Neural cell (in vitro differentiated cells): Measurements from ENCODE around the gene LKAAEAR1. TPM values are rescaled to one million over a fixed set of nuclear protein-coding genes. Genes with fewer than 3 reads are reported as not detected.

ENCODE experiments used
- H2AFZ ChIP-seq: fragments of 200-600, 300-800 bp; sonication (generic), shearing (Covaris generic); 2 replicates; pipeline ENCODE4 v1.6.0; 2014; ENCODE audit warnings: low read depth, mild to moderate bottlenecking, antibody characterized with exemption, low read length, moderate library complexity
- H3F3A ChIP-seq: fragments of 200-600 bp; shearing (Covaris generic); 2 replicates; pipeline ENCODE4 v1.6.1; 2016; ENCODE audit warnings: mild to moderate bottlenecking, moderate library complexity, mixed read lengths, antibody characterized with exemption, low read length; ENCODE audit not compliant: insufficient read depth, poor library complexity, severe bottlenecking
- H3K27ac ChIP-seq: fragments of 200-600, 300-800 bp; sonication (generic), shearing (Covaris generic); 2 replicates; pipeline ENCODE4 v1.5.1; 2014; ENCODE audit warnings: mild to moderate bottlenecking, low read length, moderate library complexity
- H3K27me3 ChIP-seq: fragments of 300-800, 200-600 bp; sonication (generic), shearing (Covaris generic); 2 replicates; pipeline ENCODE4 v1.6.0; 2014; ENCODE audit warnings: mild to moderate bottlenecking, low read depth, low read length, moderate library complexity; ENCODE audit not compliant: insufficient read depth
- H3K36me3 ChIP-seq: fragments of 300-800, 200-600 bp; sonication (generic), shearing (Covaris generic); 2 replicates; pipeline ENCODE4 v1.5.1; 2014; ENCODE audit warnings: mild to moderate bottlenecking, antibody characterized with exemption, low read length, moderate library complexity; ENCODE audit not compliant: insufficient read depth
- H3K4me2 ChIP-seq: fragments of 300-800, 200-600 bp; sonication (generic), shearing (Covaris generic); 2 replicates; pipeline ENCODE4 v1.6.0; 2014; ENCODE audit warnings: mild to moderate bottlenecking, low read length
- H3K4me3 ChIP-seq: fragments of 300-800, 200-600 bp; sonication (generic), shearing (Covaris generic); 2 replicates; pipeline ENCODE4 v1.5.1; 2014; ENCODE audit warnings: mild to moderate bottlenecking, low read length, moderate library complexity
- H3K79me2 ChIP-seq: fragments of 200-600 bp; shearing (Covaris generic); replicated peaks from 2 replicates; pipeline ENCODE4 v1.6.0; 2014; ENCODE audit warnings: mild to moderate bottlenecking, low read length, moderate library complexity; ENCODE audit not compliant: insufficient read depth
- H3K9ac ChIP-seq: fragments of 300-800, 200-600 bp; sonication (generic), shearing (Covaris generic); 2 replicates; pipeline ENCODE4 v1.6.1; 2016; ENCODE audit warnings: mild to moderate bottlenecking, low read length, mixed read lengths
- H3K9me2 ChIP-seq: fragments of 200-600 bp; shearing (Covaris generic); 2 replicates; pipeline ENCODE4 v1.6.1; 2016; ENCODE audit warnings: mild to moderate bottlenecking, low read length, mixed read lengths; ENCODE audit not compliant: insufficient read depth
- H3K9me3 ChIP-seq: fragments of 200-600, 300-800 bp; sonication (generic), shearing (Covaris generic); 2 replicates; pipeline ENCODE4 v1.6.1; 2016; ENCODE audit warnings: mild to moderate bottlenecking, mixed run types, low read length, moderate library complexity, mixed read lengths
- H4K20me1 ChIP-seq: fragments of 200-600 bp; shearing (Covaris generic); 2 replicates; pipeline ENCODE4 v1.6.1; 2016; ENCODE audit warnings: mild to moderate bottlenecking, mixed run types; ENCODE audit not compliant: insufficient read depth
- EP300 ChIP-seq: fragments of 450-650 bp; conservative IDR thresholded peaks from 2 replicates; pipeline ENCODE4 v1.6.1; 2014; ENCODE audit warnings: antibody characterized with exemption, mild to moderate bottlenecking, moderate library complexity; ENCODE audit not compliant: poor library complexity, severe bottlenecking
- EZH2 ChIP-seq: fragments of 200-600, 300-800 bp; shearing (Covaris generic), sonication (generic); IDR thresholded peaks from 2 replicates; pipeline ENCODE4 v1.6.1; 2014; ENCODE audit warnings: antibody characterized with exemption, low read length, borderline replicate concordance, mild to moderate bottlenecking; ENCODE audit not compliant: insufficient read depth, poor library complexity, severe bottlenecking
- MXI1 ChIP-seq: fragments of 450-650 bp; conservative IDR thresholded peaks from 2 replicates; pipeline ENCODE4 v1.6.1; 2014; ENCODE audit warnings: antibody characterized with exemption, mild to moderate bottlenecking; ENCODE audit not compliant: poor library complexity, severe bottlenecking
- POLR2AphosphoS5 ChIP-seq: IDR thresholded peaks from 2 replicates; pipeline ENCODE4 v1.6.1; 2012
- RAD21 ChIP-seq: fragments of 450-650 bp; conservative IDR thresholded peaks from 2 replicates; pipeline ENCODE4 v1.6.1; 2014; ENCODE audit warnings: antibody characterized with exemption, mild to moderate bottlenecking, moderate library complexity
- REST ChIP-seq: IDR thresholded peaks from 2 replicates; pipeline ENCODE4 v1.6.1; 2012; ENCODE audit warnings: borderline replicate concordance
- SMC3 ChIP-seq: fragments of 450-650 bp; conservative IDR thresholded peaks from 2 replicates; pipeline ENCODE4 v1.6.1; 2014; ENCODE audit warnings: antibody characterized with exemption, mild to moderate bottlenecking, moderate library complexity; ENCODE audit not compliant: poor library complexity
- TAF1 ChIP-seq: IDR thresholded peaks from 2 replicates; pipeline ENCODE4 v1.6.1; 2012; ENCODE audit warnings: low read depth
- polyA plus RNA-seq: library from polyadenylated mRNA; depleted of rRNA; stranded (reverse); fragments of >200 nt; gene quantifications from 2 replicates; pipeline ENCODE4 v1.2.3, GENCODE V29; 2014
- TF ChIP-seq, protein P1 (sequence below): fragments of 450-650 bp; IDR thresholded peaks from 2 replicates; pipeline ENCODE4 v1.5.1; 2014; ENCODE audit warnings: antibody characterized with exemption, mild to moderate bottlenecking, moderate library complexity; ENCODE audit not compliant: poor library complexity, severe bottlenecking

Gene LKAAEAR1
- polyA plus RNA-seq, 1 donor from 2014 or later: 9.3 TPM

- Histone ChIP-seq H2AFZ (no peak overlapping the region), H4K20me1 (no peaks in the 10 kb centered on the region), H3K4me2 (no peak overlapping the region), H3F3A (no peaks in the 10 kb centered on the region), H3K4me3 (no peak overlapping the region), H3K9me3 (no peaks in the 10 kb centered on the region), H3K9me2 (no peaks in the 10 kb centered on the region), H3K36me3 (no peaks in the 10 kb centered on the region), H3K9ac (no peak overlapping the region), H3K27ac (no peak overlapping the region), H3K79me2 (no peaks in the 10 kb centered on the region), H3K27me3 (peaks cover 90% of the 10 kb centered on the region)
- TF ChIP-seq, protein P1, sequence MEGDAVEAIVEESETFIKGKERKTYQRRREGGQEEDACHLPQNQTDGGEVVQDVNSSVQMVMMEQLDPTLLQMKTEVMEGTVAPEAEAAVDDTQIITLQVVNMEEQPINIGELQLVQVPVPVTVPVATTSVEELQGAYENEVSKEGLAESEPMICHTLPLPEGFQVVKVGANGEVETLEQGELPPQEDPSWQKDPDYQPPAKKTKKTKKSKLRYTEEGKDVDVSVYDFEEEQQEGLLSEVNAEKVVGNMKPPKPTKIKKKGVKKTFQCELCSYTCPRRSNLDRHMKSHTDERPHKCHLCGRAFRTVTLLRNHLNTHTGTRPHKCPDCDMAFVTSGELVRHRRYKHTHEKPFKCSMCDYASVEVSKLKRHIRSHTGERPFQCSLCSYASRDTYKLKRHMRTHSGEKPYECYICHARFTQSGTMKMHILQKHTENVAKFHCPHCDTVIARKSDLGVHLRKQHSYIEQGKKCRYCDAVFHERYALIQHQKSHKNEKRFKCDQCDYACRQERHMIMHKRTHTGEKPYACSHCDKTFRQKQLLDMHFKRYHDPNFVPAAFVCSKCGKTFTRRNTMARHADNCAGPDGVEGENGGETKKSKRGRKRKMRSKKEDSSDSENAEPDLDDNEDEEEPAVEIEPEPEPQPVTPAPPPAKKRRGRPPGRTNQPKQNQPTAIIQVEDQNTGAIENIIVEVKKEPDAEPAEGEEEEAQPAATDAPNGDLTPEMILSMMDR: no peak
- TF ChIP-seq EP300: no peak
- no peak for TF ChIP-seq RAD21
- TF ChIP-seq REST: no peak
- no peak for TF ChIP-seq TAF1
- no peak for TF ChIP-seq SMC3
- no peak for TF ChIP-seq POLR2AphosphoS5
- no peak for TF ChIP-seq EZH2
- no peak for TF ChIP-seq MXI1
These were observed 38.7 kb downstream of the LKAAEAR1 start for GRCh38 chr20:64045346-64046011.

DNA sequence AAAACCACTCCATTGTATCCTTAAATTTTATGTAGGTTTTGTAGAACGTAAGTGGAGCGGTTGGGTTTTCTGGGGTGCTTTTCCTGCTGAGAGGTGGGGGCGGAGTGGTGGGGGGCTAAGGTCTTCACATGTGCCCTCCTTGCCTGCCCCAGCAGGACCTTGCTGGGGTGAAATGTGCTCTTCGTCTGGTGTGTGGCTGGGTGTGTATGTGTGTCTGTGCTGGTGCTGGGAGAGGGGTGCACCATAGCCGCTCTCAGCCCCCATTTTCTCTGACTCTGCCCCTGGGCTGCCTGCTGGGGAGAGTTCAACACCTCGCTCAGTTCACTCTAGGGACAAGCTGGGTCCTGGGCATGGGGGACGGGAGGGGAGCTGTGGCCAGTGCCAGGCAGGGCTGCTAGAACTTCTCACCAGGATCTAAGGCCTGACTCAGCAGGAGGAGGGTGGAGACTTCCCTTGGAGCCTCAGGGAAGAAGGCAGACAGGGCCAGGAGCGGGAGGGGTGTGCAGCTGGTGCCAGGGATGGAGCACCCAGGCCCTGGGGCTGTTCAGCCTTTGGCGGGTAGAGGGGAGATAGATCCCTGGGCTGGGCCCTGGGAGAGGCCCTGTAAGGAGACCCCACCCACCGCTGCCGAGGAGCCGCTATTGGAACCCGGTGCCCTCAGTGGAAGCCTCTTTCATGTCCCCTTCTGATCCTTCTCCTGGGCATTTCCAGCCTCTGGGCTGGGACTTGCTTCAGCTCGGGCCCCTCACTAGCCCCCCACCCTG, 39.5 kb downstream of the LKAAEAR1 start:
- Histone ChIP-seq H2AFZ (no peak overlapping the region), H3K4me2 (no peak overlapping the region), H4K20me1 (no peaks in the 10 kb centered on the region), H3K9me2 (no peaks in the 10 kb centered on the region), H3K9me3 (no peaks in the 10 kb centered on the region), H3K79me2 (no peaks in the 10 kb centered on the region), H3K9ac (no peak overlapping the region), H3K36me3 (no peaks in the 10 kb centered on the region), H3K27ac (no peak overlapping the region), H3F3A (no peaks in the 10 kb centered on the region), H3K4me3 (no peak overlapping the region), H3K27me3 (peaks cover 90% of the 10 kb centered on the region)
- no peak for TF ChIP-seq TAF1
- no peak for TF ChIP-seq EP300
- no peak for TF ChIP-seq REST
- TF ChIP-seq SMC3: no peak
- no peak for TF ChIP-seq EZH2
- TF ChIP-seq, protein P1: no peak
- TF ChIP-seq POLR2AphosphoS5: no peak
- no peak for TF ChIP-seq RAD21
- TF ChIP-seq MXI1: no peak
